Trophoblast cell (in vitro differentiated cells and primary cell): ENCODE measurements around the gene SOX4.
A peak's percentile ranks its signal among the peaks of the same experiment; 100 is the strongest.

Experiments used
- DNase-seq, 2 donors: peaks; one replicate each; pipeline ENCODE4 v3.0.0-alpha.2; 2016
- H2AFZ ChIP-seq: 2 replicates; pipeline ENCODE4 v1.6.1; 2013; ENCODE audit warnings: low read length, moderate library complexity, mild to moderate bottlenecking; ENCODE audit not compliant: insufficient read depth, poor library complexity
- H2AK5ac ChIP-seq: 2 replicates; pipeline ENCODE4 v1.6.1; 2013; ENCODE audit warnings: mild to moderate bottlenecking, low read length
- H2BK120ac ChIP-seq: 2 replicates; pipeline ENCODE4 v1.6.1; 2013; ENCODE audit warnings: low read length, mild to moderate bottlenecking, moderate library complexity; ENCODE audit not compliant: insufficient read depth, poor library complexity
- H2BK12ac ChIP-seq: 2 replicates; pipeline ENCODE4 v1.6.1; 2013; ENCODE audit warnings: mild to moderate bottlenecking, low read length, moderate library complexity
- H2BK5ac ChIP-seq: 2 replicates; pipeline ENCODE4 v1.6.1; 2013; ENCODE audit warnings: low read length, low read depth, moderate library complexity, mild to moderate bottlenecking; ENCODE audit not compliant: poor library complexity
- H3K14ac ChIP-seq: 2 replicates; pipeline ENCODE4 v1.6.1; 2013; ENCODE audit warnings: mild to moderate bottlenecking, low read length
- H3K18ac ChIP-seq: 2 replicates; pipeline ENCODE4 v1.6.1; 2013; ENCODE audit warnings: mild to moderate bottlenecking, low read length
- H3K23ac ChIP-seq: 2 replicates; pipeline ENCODE4 v1.6.1; 2013; ENCODE audit warnings: low read length
- H3K27ac ChIP-seq: 2 replicates; pipeline ENCODE4 v1.5.1; 2013; ENCODE audit warnings: low read depth, mild to moderate bottlenecking, inconsistent platforms, low read length, moderate library complexity
- H3K27me3 ChIP-seq: 2 replicates; pipeline ENCODE4 v1.6.1; 2013; ENCODE audit warnings: inconsistent platforms, mild to moderate bottlenecking, low read length, moderate library complexity; ENCODE audit not compliant: insufficient read depth
- H3K36me3 ChIP-seq, 2 experiments: 1 replicate in 1 of 2; 2 replicates in 1 of 2; pipeline ENCODE4 v1.6.1; 2013; ENCODE audit warnings: low read length in 2 of 2, mild to moderate bottlenecking in 2 of 2, moderate library complexity in 1 of 2; ENCODE audit not compliant: insufficient read depth in 2 of 2, control insufficient read depth in 1 of 2
- H3K4ac ChIP-seq: 2 replicates; pipeline ENCODE4 v1.6.1; 2013; ENCODE audit warnings: low read depth, mild to moderate bottlenecking, low read length, moderate library complexity
- H3K4me1 ChIP-seq, 2 experiments: 1 replicate in 1 of 2; 2 replicates in 1 of 2; pipeline ENCODE4 v1.6.1; 2013; ENCODE audit warnings: low read length in 2 of 2, mild to moderate bottlenecking in 2 of 2, moderate library complexity in 1 of 2; ENCODE audit not compliant: insufficient read depth in 2 of 2, control insufficient read depth in 1 of 2
- H3K4me2 ChIP-seq: 2 replicates; pipeline ENCODE4 v1.6.1; 2013; ENCODE audit warnings: inconsistent platforms, mild to moderate bottlenecking, low read length, moderate library complexity
- H3K4me3 ChIP-seq: 2 replicates; pipeline ENCODE4 v1.5.1; 2013; ENCODE audit warnings: mild to moderate bottlenecking, low read depth, low read length, inconsistent platforms
- H3K79me1 ChIP-seq: one replicate; pipeline ENCODE4 v1.6.1; 2013; ENCODE audit warnings: low read length
- H3K79me2 ChIP-seq: 2 replicates; pipeline ENCODE4 v1.6.1; 2013; ENCODE audit warnings: low read length, mild to moderate bottlenecking; ENCODE audit not compliant: control insufficient read depth, insufficient read depth, poor library complexity
- H3K9ac ChIP-seq: 2 replicates; pipeline ENCODE4 v1.6.1; 2013; ENCODE audit warnings: mild to moderate bottlenecking, low read length
- H3K9me3 ChIP-seq: 2 replicates; pipeline ENCODE4 v1.6.1; 2013; ENCODE audit warnings: low read depth, mild to moderate bottlenecking, control low read depth, inconsistent platforms, low read length; ENCODE audit not compliant: insufficient read depth
- H4K12ac ChIP-seq: 2 replicates; pipeline ENCODE4 v1.6.1; 2013; ENCODE audit warnings: low read depth, mild to moderate bottlenecking, low read length, moderate library complexity
- H4K8ac ChIP-seq: 2 replicates; pipeline ENCODE4 v1.6.1; 2013; ENCODE audit warnings: low read depth, mild to moderate bottlenecking, low read length, moderate library complexity
- H4K91ac ChIP-seq: one replicate; pipeline ENCODE4 v1.6.1; 2013; ENCODE audit warnings: low read depth, mild to moderate bottlenecking, low read length, moderate library complexity
- WGBS: extraction: QIAGEN DNeasy Blood & Tissue Kit; methylation state at CpG from one replicate; pipeline ENCODE4 v1.1.7; 2013; ENCODE audit warnings: missing lambda C conversion rate; ENCODE audit not compliant: insufficient read length, insufficient coverage; ENCODE audit errors: extremely low coverage; 5-methylcytosine and 5-hydroxymethylcytosine counted together

Gene SOX4

GRCh38 chr6:21626756-21627155 is 33.2 kb downstream of the SOX4 start:
- Histone ChIP-seq H3K79me2 (no peaks in the 10 kb centered on the region), H3K18ac (no peak overlapping the region), H4K8ac (no peak overlapping the region), H4K12ac (no peak overlapping the region), H3K9ac (no peak overlapping the region), H2AK5ac (no peak overlapping the region), H2BK5ac (no peak overlapping the region), H3K4me2 (no peak overlapping the region), H3K14ac (no peak overlapping the region), H3K4ac (no peak overlapping the region), H3K36me3 (no peaks in the 10 kb centered on the region), H3K79me1 (peaks cover 7% of the 10 kb centered on the region), H3K9me3 (no peaks in the 10 kb centered on the region), H3K27ac (no peak overlapping the region), H2BK12ac (no peak overlapping the region), H3K23ac (no peak overlapping the region), H2AFZ (no peak overlapping the region), H3K4me1 (peaks cover 6 to 12% of the 10 kb centered on the region in 2 experiments), H3K4me3 (no peak overlapping the region), H3K27me3 (no peaks in the 10 kb centered on the region), H2BK120ac (no peak overlapping the region), H4K91ac (no peak overlapping the region)
- DNase-seq, result no peak
- WGBS, result no CpG with 5 or more reads among the region's 1 CpG

GRCh38 chr6:21628160-21628559 is 34.6 kb downstream of the SOX4 start:
- Histone ChIP-seq H3K18ac (no peak overlapping the region), H2BK12ac (peak overlapping the region; percentile 51), H3K9ac (no peak overlapping the region), H3K9me3 (no peaks in the 10 kb centered on the region), H4K12ac (no peak overlapping the region), H3K23ac (no peak overlapping the region), H3K27ac (no peak overlapping the region), H4K91ac (peak overlapping the region; percentile 46), H3K79me1 (peaks cover 7% of the 10 kb centered on the region), H2BK120ac (no peak overlapping the region), H2AFZ (no peak overlapping the region), H3K14ac (no peak overlapping the region), H4K8ac (no peak overlapping the region), H3K4me2 (no peak overlapping the region), H3K4me3 (no peak overlapping the region), H3K79me2 (no peaks in the 10 kb centered on the region), H2AK5ac (no peak overlapping the region), H3K4ac (no peak overlapping the region), H3K4me1 (peaks cover 6 to 12% of the 10 kb centered on the region in 2 experiments), H3K27me3 (no peaks in the 10 kb centered on the region), H3K36me3 (no peaks in the 10 kb centered on the region), H2BK5ac (no peak overlapping the region)
- WGBS, result no CpG with 5 or more reads among the region's 4 CpGs
- no peak for DNase-seq

GRCh38 chr6:21633511-21634109 is 40.1 kb downstream of the SOX4 start:
- Histone ChIP-seq H2BK12ac (no peak overlapping the region), H4K12ac (no peak overlapping the region), H3K27me3 (no peaks in the 10 kb centered on the region), H3K27ac (no peak overlapping the region), H3K4me2 (no peak overlapping the region), H3K4me1 (peaks cover 6 to 10% of the 10 kb centered on the region in 2 experiments), H3K79me2 (no peaks in the 10 kb centered on the region), H3K23ac (no peak overlapping the region), H2BK120ac (no peak overlapping the region), H4K8ac (no peak overlapping the region), H3K9ac (no peak overlapping the region), H4K91ac (no peak overlapping the region), H3K79me1 (peaks cover 5% of the 10 kb centered on the region), H3K14ac (no peak overlapping the region), H3K4me3 (no peak overlapping the region), H2BK5ac (no peak overlapping the region), H3K18ac (no peak overlapping the region), H2AK5ac (no peak overlapping the region), H3K9me3 (no peaks in the 10 kb centered on the region), H3K4ac (no peak overlapping the region), H2AFZ (no peak overlapping the region), H3K36me3 (no peaks in the 10 kb centered on the region)
- WGBS, result no CpG with 5 or more reads among the region's 9 CpGs
- DNase-seq, result no peak

GRCh38 chr6:21634582-21634981 is 41.0 kb downstream of the SOX4 start:
- H3K79me2 ChIP-seq, result no peaks in the 10 kb centered on the region
- H3K4me1 ChIP-seq, result peaks cover 2 to 6% of the 10 kb centered on the region in 2 experiments
- no peak overlapping the region for H2BK5ac ChIP-seq
- H3K4ac ChIP-seq, result no peak overlapping the region
- H3K4me3 ChIP-seq, result no peak overlapping the region
- peak in 1 of 2 donors; percentile 53 for DNase-seq
- no peak overlapping the region for H3K4me2 ChIP-seq
- WGBS, result no CpG with 5 or more reads among the region's 4 CpGs
- H4K12ac ChIP-seq, result no peak overlapping the region
- H3K27me3 ChIP-seq, result no peaks in the 10 kb centered on the region
- H3K14ac ChIP-seq, result no peak overlapping the region
- no peak overlapping the region for H2BK12ac ChIP-seq
- no peak overlapping the region for H3K27ac ChIP-seq
- no peaks in the 10 kb centered on the region for H3K79me1 ChIP-seq
- H2AK5ac ChIP-seq, result no peak overlapping the region
- no peak overlapping the region for H3K18ac ChIP-seq
- H3K36me3 ChIP-seq, result no peaks in the 10 kb centered on the region
- H2BK120ac ChIP-seq, result no peak overlapping the region
- H3K23ac ChIP-seq, result no peak overlapping the region
- H4K8ac ChIP-seq, result no peak overlapping the region
- no peak overlapping the region for H3K9ac ChIP-seq
- H4K91ac ChIP-seq, result no peak overlapping the region
- no peak overlapping the region for H2AFZ ChIP-seq
- H3K9me3 ChIP-seq, result no peaks in the 10 kb centered on the region
